NOMO-1 (cell line): ENCODE results near the gene RAPGEF3.

Experiments used
- DNase-seq, 2 experiments: peaks; one replicate each; lab custom pipeline; 2025; ENCODE audit not compliant: unreplicated experiment in 2 of 2; lab: John Stamatoyannopoulos, UW

Gene RAPGEF3

DNA sequence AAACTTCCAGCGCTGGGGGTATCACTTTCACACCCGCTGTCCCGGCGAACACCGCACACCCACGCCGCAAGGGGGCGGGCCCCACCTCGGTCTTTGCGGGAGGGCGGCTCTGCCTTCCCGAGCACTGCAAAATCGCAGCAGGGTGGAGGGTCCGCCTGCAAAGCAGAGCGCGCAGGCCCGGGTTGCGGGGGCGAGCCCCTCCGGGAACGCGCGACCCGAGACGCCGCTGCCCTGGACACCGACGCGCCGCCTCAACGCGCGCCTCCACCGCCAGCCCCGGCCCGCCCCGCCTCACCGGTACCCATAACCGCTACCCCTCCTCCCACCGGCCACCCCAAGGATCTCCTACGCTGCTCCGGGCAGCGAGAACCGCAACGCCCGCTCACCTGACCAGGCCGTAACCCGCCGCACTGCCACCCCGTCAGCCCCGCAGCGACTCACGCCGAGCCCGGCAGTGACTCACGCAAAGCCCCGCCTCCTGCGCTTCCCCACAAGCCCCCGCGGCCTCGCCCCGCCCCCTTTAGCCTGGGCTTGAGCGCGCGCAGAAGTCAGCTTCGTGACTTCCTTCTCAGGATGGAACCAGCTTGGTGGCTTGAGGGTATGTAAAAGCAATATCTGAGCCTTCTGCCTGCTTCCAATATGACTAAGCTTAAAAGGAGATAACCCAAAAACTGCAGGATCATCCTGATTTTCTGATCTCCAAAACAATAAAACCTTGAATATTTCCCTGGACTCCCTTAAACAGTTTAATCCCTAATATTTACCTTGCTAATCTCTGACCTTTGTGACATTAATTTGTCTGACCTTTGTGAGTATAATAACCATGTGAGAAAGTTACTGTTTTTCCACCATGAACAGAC lies 52.9 kb downstream of the RAPGEF3 start, which contains the start of gene RPAP3:
TSS of gene RPAP3 (minus strand) at position 465 of the 860 bp plus-strand sequence. CDS start 3,190 bp downstream, outside the sequence.
- DNase-seq: peak; percentile 90 to 96

DNA sequence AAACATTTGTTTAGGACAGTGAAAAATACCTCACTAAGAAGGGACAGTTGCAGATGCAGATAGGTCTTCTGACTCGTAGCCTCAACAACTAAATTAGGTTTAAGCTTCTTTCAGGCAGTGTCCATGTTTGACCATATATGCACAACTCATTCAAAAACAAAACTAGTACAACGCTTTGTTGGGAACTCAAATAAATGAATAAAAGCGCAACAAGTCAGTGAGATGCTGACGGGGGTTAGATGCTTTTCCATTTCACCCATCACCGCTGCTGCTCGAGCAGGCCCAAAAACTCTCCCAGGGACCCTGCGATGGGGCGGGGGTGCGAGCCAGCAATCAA lies 53.5 kb downstream of the RAPGEF3 start:
- no peak for DNase-seq

DNA sequence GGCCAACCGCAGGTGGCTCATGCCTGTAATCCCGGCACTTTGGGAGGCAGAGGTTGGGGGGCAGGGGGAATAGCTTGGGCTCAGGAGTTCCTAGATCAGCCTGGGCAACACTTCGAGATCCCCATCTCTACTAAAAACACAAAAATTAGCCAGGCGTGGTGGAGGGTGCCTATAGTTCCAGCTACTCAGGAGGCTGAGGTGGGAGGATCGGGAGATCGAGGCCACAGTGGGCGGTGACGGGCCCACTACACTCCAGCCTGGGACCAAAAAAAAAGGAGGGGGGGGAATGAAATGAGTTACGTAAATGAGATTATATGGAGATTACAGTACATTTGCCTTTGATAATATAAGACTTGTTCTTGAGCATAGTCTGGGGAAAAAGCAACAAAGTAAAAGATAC lies 54.0 kb downstream of the RAPGEF3 start:
- DNase-seq: no peak

GRCh38 chr12:47700263-47700662 lies 58.4 kb downstream of the RAPGEF3 start:
- no peak for DNase-seq

- no peak for DNase-seq
Measured at GRCh38 chr12:47698631-47699030, 60.0 kb downstream of the RAPGEF3 start.

- peak; percentile 50 to 91 for DNase-seq
Measured at GRCh38 chr12:47698055-47698454, 60.6 kb downstream of the RAPGEF3 start.

- DNase-seq: no peak
Measured at GRCh38 chr12:47689215-47689614, 69.5 kb downstream of the RAPGEF3 start.

GRCh38 chr12:47687636-47688035 lies 71.0 kb downstream of the RAPGEF3 start:
- no peak for DNase-seq

GRCh38 chr12:47686645-47687240 lies 71.9 kb downstream of the RAPGEF3 start:
- DNase-seq: peak in 1 of 2 experiments; percentile 5
